Activated CD8-positive, alpha-beta memory T cell treated with anti-CD3 and anti-CD28 coated beads, Interleukin-2, amount 50 U/mL, for 1 hour (primary cell): ENCODE results near the gene LHFPL6.

ENCODE experiments used
- DNase-seq: peaks from one replicate; pipeline ENCODE4 v3.0.0-alpha.2; 2020; ENCODE audit errors: extremely low read depth

The LHFPL6 gene

GRCh38 chr13:39463611-39464010, 139.4 kb downstream of the LHFPL6 start:
- DNase-seq, result no peak

- no peak for DNase-seq
These were observed 140.1 kb downstream of the LHFPL6 start for GRCh38 chr13:39462906-39463305.

GRCh38 chr13:39462428-39462827, 140.6 kb downstream of the LHFPL6 start:
- DNase-seq, result no peak

GRCh38 chr13:39461685-39462266, 141.2 kb downstream of the LHFPL6 start:
- no peak for DNase-seq

GRCh38 chr13:39457274-39457673, 145.7 kb downstream of the LHFPL6 start:
- DNase-seq, result no peak

GRCh38 chr13:39455521-39456175, 147.3 kb downstream of the LHFPL6 start:
- no peak for DNase-seq

- no peak for DNase-seq
These were observed 150.2 kb downstream of the LHFPL6 start for GRCh38 chr13:39452834-39453233.

- DNase-seq, result no peak
These were observed 150.6 kb downstream of the LHFPL6 start for GRCh38 chr13:39452417-39452816.

- DNase-seq, result no peak
These were observed 151.1 kb downstream of the LHFPL6 start for GRCh38 chr13:39451860-39452301.

GRCh38 chr13:39451301-39451700, 151.7 kb downstream of the LHFPL6 start:
- no peak for DNase-seq

- DNase-seq, result no peak
These were observed 152.8 kb downstream of the LHFPL6 start for GRCh38 chr13:39450176-39450575.

- no peak for DNase-seq
These were observed 154.2 kb downstream of the LHFPL6 start for GRCh38 chr13:39448834-39449233.

GRCh38 chr13:39446865-39447264, 156.1 kb downstream of the LHFPL6 start:
- DNase-seq, result no peak

- no peak for DNase-seq
These were observed 158.1 kb downstream of the LHFPL6 start for GRCh38 chr13:39444866-39445265.

- DNase-seq, result no peak
These were observed 169.3 kb downstream of the LHFPL6 start for GRCh38 chr13:39433651-39434050.

GRCh38 chr13:39432196-39432595, 170.8 kb downstream of the LHFPL6 start:
- no peak for DNase-seq

- DNase-seq, result no peak
These were observed 180.0 kb downstream of the LHFPL6 start for GRCh38 chr13:39422845-39423565.

- no peak for DNase-seq
These were observed 183.1 kb downstream of the LHFPL6 start for GRCh38 chr13:39419876-39420275.

GRCh38 chr13:39419068-39419467, 183.9 kb downstream of the LHFPL6 start:
- DNase-seq, result no peak

- DNase-seq, result no peak
These were observed 184.6 kb downstream of the LHFPL6 start for GRCh38 chr13:39418424-39418823.

- DNase-seq, result no peak
These were observed 185.3 kb downstream of the LHFPL6 start for GRCh38 chr13:39417643-39418042.

GRCh38 chr13:39417131-39417530, 185.9 kb downstream of the LHFPL6 start:
- no peak for DNase-seq
